OCI-LY7 (cell line): ENCODE results near the gene KRTAP4-12. TPM values are rescaled to one million over a fixed set of nuclear protein-coding genes. Genes with fewer than 3 reads are reported as not detected.
"Not testable (repeated sequence)": the region's sequence is repeated elsewhere in the genome, so short reads cannot be mapped to it uniquely, and the experiment has no call there.

Source experiments
- BruUV-seq: library from RNA; stranded (reverse); fragments of 400-500 nt; replicated peaks from 2 replicates; lab custom pipeline; 2021; lab: Mats Ljungman, UMichigan
- CTCF ChIA-PET: fragments of 300-600 bp; sonication (Branson Sonifier 250); formaldehyde crosslinking; loops from one replicate; lab custom pipeline; 2022; ENCODE audit warnings: antibody characterized with exemption; ENCODE audit not compliant: unreplicated experiment; lab: Charles Lee
- POLR2A ChIA-PET: fragments of 300-600 bp; sonication (Branson Sonifier 250); formaldehyde crosslinking; loops from one replicate; lab custom pipeline; 2022; ENCODE audit warnings: antibody characterized with exemption; lab: Charles Lee
- DNase-seq: peaks from one replicate; pipeline ENCODE4 v3.0.0-alpha.2; 2015; ENCODE audit warnings: low spot score
- H2AFZ ChIP-seq: fragments of 200-600 bp; sonication (generic), shearing (Covaris generic); 2 replicates; pipeline ENCODE4 v1.6.1; 2014; ENCODE audit warnings: mild to moderate bottlenecking, antibody characterized with exemption, low read length, moderate library complexity
- H3K27ac ChIP-seq: fragments of 200-600 bp; sonication (generic); 2 replicates; pipeline ENCODE4 v1.5.1; 2014; ENCODE audit warnings: mixed run types, low read depth, mild to moderate bottlenecking, moderate library complexity, low read length, inconsistent platforms; ENCODE audit not compliant: poor library complexity, severe bottlenecking
- H3K36me3 ChIP-seq: fragments of 200-600 bp; sonication (generic); 2 replicates; pipeline ENCODE4 v1.6.1; 2014; ENCODE audit warnings: mild to moderate bottlenecking, antibody characterized with exemption, low read length, moderate library complexity, mixed read lengths; ENCODE audit not compliant: insufficient read depth
- H3K4me1 ChIP-seq: fragments of 200-600 bp; sonication (generic); 2 replicates; pipeline ENCODE4 v1.5.1; 2014; ENCODE audit warnings: mild to moderate bottlenecking, low read length; ENCODE audit not compliant: insufficient read depth, poor library complexity, severe bottlenecking
- H3K4me2 ChIP-seq: fragments of 200-600 bp; sonication (generic); 2 replicates; pipeline ENCODE4 v1.6.1; 2014; ENCODE audit warnings: mild to moderate bottlenecking, low read length
- H3K4me3 ChIP-seq: fragments of 200-600 bp; sonication (generic); 2 replicates; pipeline ENCODE4 v1.5.1; 2014; ENCODE audit warnings: mild to moderate bottlenecking, low read depth, low read length; ENCODE audit not compliant: poor library complexity, severe bottlenecking
- H3K79me2 ChIP-seq: fragments of 200-600 bp; sonication (generic); 2 replicates; pipeline ENCODE4 v1.6.1; 2016; ENCODE audit warnings: low read depth, mild to moderate bottlenecking, low read length, moderate library complexity, mixed read lengths; ENCODE audit not compliant: insufficient read depth
- H3K9me2 ChIP-seq: fragments of 200-600 bp; sonication (generic); 2 replicates; pipeline ENCODE4 v1.6.1; 2016; ENCODE audit warnings: mild to moderate bottlenecking, low read length, mixed read lengths; ENCODE audit not compliant: insufficient read depth
- H3K9me3 ChIP-seq: fragments of 200-600 bp; sonication (generic); 2 replicates; pipeline ENCODE4 v1.6.1; 2014; ENCODE audit warnings: mild to moderate bottlenecking, mixed run types, low read length, mixed read lengths
- H4K20me1 ChIP-seq: fragments of 200-600 bp; sonication (generic); 2 replicates; pipeline ENCODE4 v1.6.1; 2014; ENCODE audit warnings: mild to moderate bottlenecking, antibody characterized with exemption, low read length, moderate library complexity, mixed read lengths; ENCODE audit not compliant: insufficient read depth
- EZH2phosphoT487 ChIP-seq: fragments of 200-600 bp; sonication (generic); IDR thresholded peaks from 2 replicates; pipeline ENCODE4 v1.6.1; 2018; ENCODE audit warnings: low read depth, borderline replicate concordance, mild to moderate bottlenecking, mixed run types, antibody characterized with exemption, low read length, moderate library complexity, mixed read lengths
- intact Hi-C: fragments of 100-400 bp; cut with micrococcal nuclease; formaldehyde crosslinking; loops from one replicate; pipeline ENCODE4 v1.10.0; 2022; ENCODE audit not compliant: unreplicated experiment
- total RNA-seq, 2 experiments: library from RNA; depleted of rRNA in 1 of 2; stranded (reverse); fragments of >200 nt in 1 of 2; shearing (Covaris generic) in 1 of 2; gene quantifications; 2 replicates each; pipeline ENCODE4 v1.2.3, GENCODE V29; 2014 to 2022
- TF ChIP-seq, protein P1 (sequence below): fragments of 200-600 bp; sonication (generic); conservative IDR thresholded peaks from 2 replicates; pipeline ENCODE4 v1.5.1; 2014; ENCODE audit warnings: mild to moderate bottlenecking, antibody characterized with exemption, low read length, moderate library complexity, mixed read lengths

Gene KRTAP4-12
- total RNA-seq, 2 experiments from 2014 or later = not detected

DNA sequence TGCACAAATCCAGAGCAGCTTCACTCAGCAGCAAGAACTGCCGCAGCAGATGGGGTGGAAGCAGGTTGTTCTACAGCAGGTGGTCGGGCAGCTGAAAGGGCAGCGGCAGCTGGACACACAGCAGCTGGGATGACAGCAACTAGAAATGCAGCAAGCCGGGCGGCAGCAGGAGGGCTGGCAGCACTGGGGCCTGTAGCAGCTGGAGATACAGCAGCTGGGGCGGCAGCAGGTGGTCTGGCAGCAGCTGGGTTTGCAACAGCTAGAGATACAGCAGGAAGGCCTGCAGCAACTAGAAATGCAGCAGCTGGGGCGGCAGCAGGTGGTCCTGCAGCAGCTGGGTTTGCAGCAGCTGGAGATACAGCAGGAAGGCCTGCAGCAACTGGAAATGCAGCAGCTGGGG lies 43.6 kb upstream of the KRTAP4-12 start:
- no TSS peak for BruUV-seq
- no peak for DNase-seq
- ChIA-PET POLR2A (no interaction called here), CTCF (no interaction called here)
- H3K9me2 ChIP-seq = no peaks in the 10 kb centered on the region
- no peaks in the 10 kb centered on the region for H3K79me2 ChIP-seq
- no peak overlapping the region for H3K4me2 ChIP-seq
- H3K4me1 ChIP-seq = no peaks in the 10 kb centered on the region
- no peak overlapping the region for H3K27ac ChIP-seq
- H2AFZ ChIP-seq = no peak overlapping the region
- intact Hi-C loops = no loop called here
- H4K20me1 ChIP-seq = no peaks in the 10 kb centered on the region
- no peaks in the 10 kb centered on the region for H3K9me3 ChIP-seq
- TF ChIP-seq EZH2phosphoT487 = no peak
- TF ChIP-seq, protein P1, sequence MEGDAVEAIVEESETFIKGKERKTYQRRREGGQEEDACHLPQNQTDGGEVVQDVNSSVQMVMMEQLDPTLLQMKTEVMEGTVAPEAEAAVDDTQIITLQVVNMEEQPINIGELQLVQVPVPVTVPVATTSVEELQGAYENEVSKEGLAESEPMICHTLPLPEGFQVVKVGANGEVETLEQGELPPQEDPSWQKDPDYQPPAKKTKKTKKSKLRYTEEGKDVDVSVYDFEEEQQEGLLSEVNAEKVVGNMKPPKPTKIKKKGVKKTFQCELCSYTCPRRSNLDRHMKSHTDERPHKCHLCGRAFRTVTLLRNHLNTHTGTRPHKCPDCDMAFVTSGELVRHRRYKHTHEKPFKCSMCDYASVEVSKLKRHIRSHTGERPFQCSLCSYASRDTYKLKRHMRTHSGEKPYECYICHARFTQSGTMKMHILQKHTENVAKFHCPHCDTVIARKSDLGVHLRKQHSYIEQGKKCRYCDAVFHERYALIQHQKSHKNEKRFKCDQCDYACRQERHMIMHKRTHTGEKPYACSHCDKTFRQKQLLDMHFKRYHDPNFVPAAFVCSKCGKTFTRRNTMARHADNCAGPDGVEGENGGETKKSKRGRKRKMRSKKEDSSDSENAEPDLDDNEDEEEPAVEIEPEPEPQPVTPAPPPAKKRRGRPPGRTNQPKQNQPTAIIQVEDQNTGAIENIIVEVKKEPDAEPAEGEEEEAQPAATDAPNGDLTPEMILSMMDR = no peak
- no peak overlapping the region for H3K4me3 ChIP-seq
- H3K36me3 ChIP-seq = no peaks in the 10 kb centered on the region

DNA sequence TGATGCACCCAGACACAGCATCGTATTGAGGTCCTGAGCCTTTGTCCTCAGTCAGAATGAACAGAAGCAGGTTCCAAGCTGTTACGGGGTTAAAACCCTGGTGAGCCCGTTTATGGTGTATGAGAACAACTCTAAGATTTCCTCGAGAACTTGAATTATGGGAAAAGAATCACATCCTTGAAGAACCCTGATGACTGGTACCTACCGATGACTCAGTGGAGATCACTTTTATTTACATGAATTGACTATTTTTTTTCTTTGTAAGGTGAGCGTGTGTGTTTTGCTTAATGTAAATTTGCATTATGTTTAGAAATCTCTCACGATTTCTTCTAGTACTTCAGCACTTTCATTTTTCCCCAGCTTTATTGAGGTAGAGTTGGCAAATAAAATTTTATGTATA lies 39.8 kb upstream of the KRTAP4-12 start:
- intact Hi-C loops = no loop called here

DNA sequence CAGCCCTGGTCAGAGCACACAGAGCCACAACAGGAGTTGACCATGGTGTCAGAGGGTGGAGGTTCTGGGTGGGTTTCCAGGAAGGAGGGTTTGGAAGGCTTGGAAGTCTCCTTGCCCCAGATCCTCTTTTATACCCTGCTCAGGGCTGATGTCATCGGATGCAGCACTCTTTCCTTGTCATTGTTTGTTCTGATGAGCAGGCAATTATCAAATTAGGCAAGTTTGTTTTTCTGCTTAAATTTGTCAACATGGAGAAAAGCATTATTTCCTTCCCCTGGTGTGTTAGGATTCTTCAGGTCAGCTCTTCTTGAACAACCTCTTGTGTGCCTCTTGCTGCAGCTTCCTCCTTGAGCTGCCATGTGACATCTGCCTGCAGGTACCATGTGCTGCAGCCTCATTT lies 36.7 kb upstream of the KRTAP4-12 start, which contains the start of gene KRTAP4-4:
Gene KRTAP4-4 (minus strand): TSS at position 101 of the 400 bp plus-strand sequence. CDS start 57 bp downstream, at position 44.
- intact Hi-C loops = no loop called here
- Histone ChIP-seq H2AFZ (no peak within 1 kb of the TSS), H3K79me2 (no peaks in the 10 kb centered on the region), H3K27ac (no peak within 1 kb of the TSS), H3K4me3 (no peak within 1 kb of the TSS), H3K36me3 (no peaks in the 10 kb centered on the region), H3K4me1 (no peaks in the 10 kb centered on the region), H3K9me2 (no peaks in the 10 kb centered on the region), H3K9me3 (no peaks in the 10 kb centered on the region), H4K20me1 (no peaks in the 10 kb centered on the region; the same call in 1 of the 2 replicates), H3K4me2 (no peak within 1 kb of the TSS)
- TF ChIP-seq EZH2phosphoT487 = no peak
- TF ChIP-seq, protein P1 = no peak
- BruUV-seq = no TSS peak
- POLR2A ChIA-PET = no interaction called here
- CTCF ChIA-PET = no interaction called here
- DNase-seq = no peak

More for the DNA sequence above, 39.8 kb upstream of the KRTAP4-12 start:
- no peak overlapping the region for H3K4me3 ChIP-seq
- ChIA-PET CTCF (no interaction called here), POLR2A (no interaction called here)
- no peak for TF ChIP-seq EZH2phosphoT487
- TF ChIP-seq, protein P1 = no peak
- no peaks in the 10 kb centered on the region for H3K36me3 ChIP-seq
- no TSS peak for BruUV-seq
- H3K27ac ChIP-seq = no peak overlapping the region
- no peaks in the 10 kb centered on the region for H3K9me3 ChIP-seq
- H3K79me2 ChIP-seq = no peaks in the 10 kb centered on the region
- no peaks in the 10 kb centered on the region for H3K9me2 ChIP-seq
- H2AFZ ChIP-seq = no peak overlapping the region
- H3K4me1 ChIP-seq = no peaks in the 10 kb centered on the region
- DNase-seq = no peak
- no peaks in the 10 kb centered on the region; the same call in 1 of the 2 replicates for H4K20me1 ChIP-seq
- no peak overlapping the region for H3K4me2 ChIP-seq

DNA sequence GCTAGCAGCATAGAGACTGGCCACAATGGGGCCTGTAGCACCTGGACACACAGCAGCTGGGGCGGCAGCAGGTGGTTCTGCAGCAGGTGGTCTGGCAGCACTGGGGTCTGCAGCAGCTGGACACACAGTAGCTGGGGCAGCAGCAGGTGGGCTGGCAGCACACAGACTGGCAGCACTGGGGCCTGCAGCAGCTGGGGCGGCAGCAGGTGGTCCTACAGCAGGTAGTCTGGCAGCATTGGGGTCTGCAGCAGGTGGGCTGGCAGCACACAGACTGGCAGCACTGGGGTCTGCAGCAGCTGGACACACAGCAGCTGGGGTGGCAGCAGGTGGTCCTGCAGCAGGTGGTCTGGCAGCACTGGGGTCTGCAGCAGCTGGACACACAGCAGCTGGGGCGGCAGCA lies 36.2 kb upstream of the KRTAP4-12 start:
- H3K4me3 ChIP-seq, H3K9me3 ChIP-seq, H2AFZ ChIP-seq, H3K27ac ChIP-seq, POLR2A ChIA-PET, BruUV-seq, H3K4me1 ChIP-seq, H3K9me2 ChIP-seq, CTCF ChIA-PET, DNase-seq, intact Hi-C loops, H4K20me1 ChIP-seq, H3K36me3 ChIP-seq, H3K79me2 ChIP-seq, H3K4me2 ChIP-seq: not testable (repeated sequence)
